GM12864 (cell line): ENCODE data around the gene CCL5.

ENCODE experiments used
- DNase-seq: peaks from one replicate; pipeline ENCODE4 v3.0.0-alpha.2; 2011; ENCODE audit warnings: low read depth
- H3K4me3 ChIP-seq: 2 replicates; pipeline ENCODE4 v1.5.1; 2011; ENCODE audit warnings: mild to moderate bottlenecking, low read depth, low read length, control low read depth
- CTCF ChIP-seq: IDR thresholded peaks from 2 replicates; pipeline ENCODE4 v1.5.1; 2011; ENCODE audit warnings: low read depth, mild to moderate bottlenecking, moderate library complexity, low read length, control low read depth, inconsistent platforms; ENCODE audit errors: missing control alignments

The CCL5 gene

GRCh38 chr17:35841505-35841904 lies 38.7 kb downstream of the CCL5 start:
- TF ChIP-seq CTCF, result no peak
- no peak overlapping the region for H3K4me3 ChIP-seq
- no peak for DNase-seq

- no peak overlapping the region for H3K4me3 ChIP-seq
- TF ChIP-seq CTCF, result no peak
Measured at GRCh38 chr17:35841101-35841500, 39.1 kb downstream of the CCL5 start.

GRCh38 chr17:35825206-35825605 lies 55.0 kb downstream of the CCL5 start:
- no peak for TF ChIP-seq CTCF
- no peak overlapping the region for H3K4me3 ChIP-seq
- DNase-seq, result no peak

More at GRCh38 chr17:35841101-35841500, 39.1 kb downstream of the CCL5 start:
- no peak for DNase-seq
